HEK293 (cell line): ENCODE measurements around the gene CSF2RB.

Source experiments
- BCL11A ChIP-seq: fragments of 450-650 bp; formaldehyde crosslinking; IDR thresholded peaks from 2 replicates; pipeline ENCODE4 v1.5.1; 2016; ENCODE audit warnings: low read depth, missing biosample characterization, missing genetic modification characterization
- CTCF ChIP-seq: fragments of 450-650 bp; formaldehyde crosslinking; IDR thresholded peaks from 2 replicates; pipeline ENCODE4 v1.5.1; 2016; ENCODE audit warnings: missing biosample characterization, missing genetic modification characterization
- RBAK ChIP-seq: fragments of 450-650 bp; formaldehyde crosslinking; IDR thresholded peaks from 2 replicates; pipeline ENCODE4 v1.5.1; 2016; ENCODE audit warnings: missing biosample characterization, missing genetic modification characterization
- SP2 ChIP-seq: fragments of 450-650 bp; formaldehyde crosslinking; IDR thresholded peaks from 2 replicates; pipeline ENCODE4 v1.5.1; 2016; ENCODE audit warnings: missing biosample characterization, missing genetic modification characterization
- YY1 ChIP-seq: fragments of 450-650 bp; formaldehyde crosslinking; IDR thresholded peaks from 2 replicates; pipeline ENCODE4 v1.5.1; 2018; ENCODE audit warnings: missing biosample characterization, missing genetic modification characterization
- ZNF174 ChIP-seq: fragments of 450-650 bp; formaldehyde crosslinking; IDR thresholded peaks from 2 replicates; pipeline ENCODE4 v1.5.0; 2017; ENCODE audit warnings: missing biosample characterization, mild to moderate bottlenecking, missing genetic modification characterization
- ZNF324 ChIP-seq: fragments of 450-650 bp; formaldehyde crosslinking; IDR thresholded peaks from 2 replicates; pipeline ENCODE4 v1.5.1; 2016; ENCODE audit warnings: missing biosample characterization, missing genetic modification characterization
- ZSCAN23 ChIP-seq: fragments of 450-650 bp; formaldehyde crosslinking; IDR thresholded peaks from 2 replicates; pipeline ENCODE4 v1.5.1; 2016; ENCODE audit warnings: missing biosample characterization, missing genetic modification characterization
- TF ChIP-seq, protein P1 (sequence below): fragments of 450-650 bp; IDR thresholded peaks from 2 replicates; pipeline ENCODE4 v1.5.1; 2018; ENCODE audit warnings: missing biosample characterization, mild to moderate bottlenecking, missing genetic modification characterization

DNA sequence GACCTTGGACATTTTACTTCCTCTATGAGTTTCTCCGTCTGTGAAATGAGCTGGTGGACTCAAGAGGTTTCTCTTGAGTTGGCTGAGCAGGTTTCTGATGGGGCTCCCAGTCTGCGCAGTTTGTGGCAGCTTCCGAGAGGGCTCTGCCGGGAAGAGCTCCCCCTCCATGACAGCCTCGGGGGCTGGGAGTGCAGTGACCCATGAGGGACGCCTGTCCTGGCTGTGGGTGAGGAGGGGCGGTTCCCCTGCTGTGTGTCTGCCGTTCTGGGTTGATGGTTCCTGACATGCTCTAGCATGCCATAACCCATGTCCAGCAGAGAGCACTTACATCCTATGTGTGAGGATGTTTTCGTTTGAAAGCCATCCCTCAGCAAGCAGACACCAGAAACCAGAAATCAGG lies 14.8 kb downstream of the CSF2RB start:
- TF ChIP-seq CTCF (tag by site-specific recombination): no peak
- TF ChIP-seq RBAK (tag by site-specific recombination): no peak
- no peak for TF ChIP-seq ZNF324
- TF ChIP-seq YY1 (tag by site-specific recombination): no peak
- TF ChIP-seq, protein P1, sequence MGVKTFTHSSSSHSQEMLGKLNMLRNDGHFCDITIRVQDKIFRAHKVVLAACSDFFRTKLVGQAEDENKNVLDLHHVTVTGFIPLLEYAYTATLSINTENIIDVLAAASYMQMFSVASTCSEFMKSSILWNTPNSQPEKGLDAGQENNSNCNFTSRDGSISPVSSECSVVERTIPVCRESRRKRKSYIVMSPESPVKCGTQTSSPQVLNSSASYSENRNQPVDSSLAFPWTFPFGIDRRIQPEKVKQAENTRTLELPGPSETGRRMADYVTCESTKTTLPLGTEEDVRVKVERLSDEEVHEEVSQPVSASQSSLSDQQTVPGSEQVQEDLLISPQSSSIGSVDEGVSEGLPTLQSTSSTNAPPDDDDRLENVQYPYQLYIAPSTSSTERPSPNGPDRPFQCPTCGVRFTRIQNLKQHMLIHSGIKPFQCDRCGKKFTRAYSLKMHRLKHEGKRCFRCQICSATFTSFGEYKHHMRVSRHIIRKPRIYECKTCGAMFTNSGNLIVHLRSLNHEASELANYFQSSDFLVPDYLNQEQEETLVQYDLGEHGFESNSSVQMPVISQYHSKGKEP (tag by site-specific recombination): no peak
- TF ChIP-seq SP2 (tag by site-specific recombination): no peak
- no peak for TF ChIP-seq BCL11A
- no peak for TF ChIP-seq ZNF174 (tag by site-specific recombination)
- TF ChIP-seq ZSCAN23 (tag by site-specific recombination): no peak
